HG02885 (cell line): ENCODE measurements around the gene ZNF141.
"Not testable (repeated sequence)": the region's sequence is repeated elsewhere in the genome, so short reads cannot be mapped to it uniquely, and the experiment has no call there.

Experiments used
- ATAC-seq: cut with Tn5 transposase; IDR thresholded peaks from one replicate; pipeline ENCODE4 v1.9.1; 2021; ENCODE audit warnings: mild to moderate bottlenecking; ENCODE audit not compliant: unreplicated experiment, poor library complexity

The ZNF141 gene

DNA sequence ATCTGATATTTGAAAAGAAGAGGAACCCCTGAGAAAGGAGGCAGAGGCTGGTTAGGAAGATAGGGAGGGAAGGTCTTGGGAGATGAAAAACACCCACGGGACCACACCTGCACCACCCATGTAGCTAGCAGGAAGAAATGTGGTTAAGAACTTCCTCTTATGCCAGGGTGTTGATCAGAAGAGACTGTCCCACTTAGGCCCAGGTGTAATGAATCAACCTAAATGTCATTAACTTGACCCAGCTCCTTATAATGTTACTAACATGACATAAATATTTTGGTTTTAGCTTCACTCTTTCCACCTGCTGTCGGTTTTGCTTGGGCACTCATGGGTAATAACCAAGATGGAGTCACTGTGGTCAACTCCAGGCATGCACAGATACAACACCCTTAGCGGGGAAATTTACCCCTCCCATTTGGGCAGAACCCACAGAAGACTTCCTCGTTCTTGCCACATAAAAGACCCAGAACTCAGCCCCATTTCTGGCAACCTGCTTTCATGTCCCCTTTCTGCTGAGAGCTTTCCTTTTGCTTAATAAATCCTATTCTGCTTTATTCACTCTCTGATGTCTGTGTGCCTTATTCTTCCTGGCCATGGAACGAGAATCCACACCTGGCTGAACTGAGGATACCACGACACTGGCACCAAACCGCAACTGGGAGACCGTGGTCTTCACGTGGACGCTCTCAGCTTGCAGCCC lies 46.8 kb downstream of the ZNF141 start:
- no peak for ATAC-seq

DNA sequence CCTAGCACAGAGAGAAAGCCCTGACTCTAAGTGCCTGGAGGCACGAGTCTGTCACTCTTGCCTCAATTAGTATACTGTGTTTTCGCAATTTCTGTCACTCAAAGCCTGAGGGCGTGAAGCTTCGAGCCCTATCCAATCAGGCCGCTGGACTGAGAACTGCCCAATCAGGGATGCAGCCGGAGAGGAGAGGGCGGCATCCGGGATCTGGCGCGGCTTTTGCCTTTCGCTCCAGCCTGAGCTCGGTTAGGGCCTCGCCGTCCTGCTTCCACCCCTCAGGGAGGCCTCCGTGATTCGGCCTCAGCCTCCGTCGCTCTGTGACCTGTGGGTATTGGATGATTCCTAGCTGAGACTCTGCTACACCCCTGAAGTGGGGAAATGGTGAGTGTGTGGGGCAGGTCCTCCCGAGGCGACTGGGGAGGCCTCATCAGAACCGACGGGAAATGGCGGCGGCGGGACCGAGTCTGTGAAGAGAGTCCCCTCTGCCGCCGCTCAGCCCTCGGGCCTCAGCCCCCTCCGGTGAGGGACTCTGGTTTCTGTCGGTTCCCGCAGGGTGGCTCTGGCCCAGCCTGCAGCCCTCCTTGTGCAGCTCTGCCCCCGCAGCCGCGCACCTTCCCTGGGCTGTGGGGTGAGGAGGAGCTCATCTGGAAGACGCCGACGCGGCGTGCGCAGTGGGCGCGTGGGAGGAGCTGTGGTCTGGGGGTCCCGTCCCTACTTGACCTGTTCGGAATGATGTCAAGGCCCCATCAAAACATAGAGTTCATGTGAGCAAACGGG lies 48.5 kb downstream of the ZNF141 start:
- ATAC-seq: no peak

DNA sequence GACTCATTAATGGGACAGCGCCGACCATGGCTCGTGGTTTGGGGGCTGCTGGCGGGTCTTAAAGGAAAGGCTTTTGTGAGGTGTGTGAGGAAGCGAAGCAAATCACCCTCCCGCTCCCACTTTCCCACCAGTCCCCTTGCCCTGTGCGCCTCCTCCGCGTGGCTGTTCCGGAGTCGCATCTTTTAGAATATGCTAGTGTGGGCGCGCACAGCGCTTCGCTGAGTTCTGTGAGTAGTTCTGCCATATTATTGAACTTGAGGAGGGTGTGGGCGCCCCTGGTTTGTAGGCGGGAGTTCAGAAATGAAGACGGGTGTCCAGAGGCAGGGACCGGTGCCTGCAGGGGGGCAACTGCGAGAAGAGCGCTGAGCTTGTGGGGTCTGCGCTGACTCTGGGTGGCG lies 49.1 kb downstream of the ZNF141 start:
- ATAC-seq: no peak

DNA sequence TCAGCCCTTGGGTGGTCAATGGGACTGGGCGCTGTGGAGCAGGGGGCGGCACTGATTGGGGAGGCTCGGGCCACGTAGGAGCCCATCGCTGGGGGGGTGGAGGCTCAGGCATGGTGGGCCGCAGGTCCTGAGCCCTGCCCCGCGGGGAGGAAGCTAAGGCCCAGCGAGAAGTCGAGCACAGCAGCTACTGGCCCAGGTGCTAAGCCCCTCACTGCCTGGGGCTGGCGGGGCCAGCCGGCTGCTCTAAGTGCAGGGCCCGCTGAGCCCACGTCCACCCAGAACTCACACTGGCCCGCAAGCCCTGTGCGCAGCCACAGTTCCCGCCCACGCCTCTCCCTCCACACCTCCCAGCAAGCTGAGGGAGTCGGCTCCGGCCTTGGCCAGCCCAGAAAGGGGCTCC lies 66.4 kb downstream of the ZNF141 start:
- no peak for ATAC-seq

DNA sequence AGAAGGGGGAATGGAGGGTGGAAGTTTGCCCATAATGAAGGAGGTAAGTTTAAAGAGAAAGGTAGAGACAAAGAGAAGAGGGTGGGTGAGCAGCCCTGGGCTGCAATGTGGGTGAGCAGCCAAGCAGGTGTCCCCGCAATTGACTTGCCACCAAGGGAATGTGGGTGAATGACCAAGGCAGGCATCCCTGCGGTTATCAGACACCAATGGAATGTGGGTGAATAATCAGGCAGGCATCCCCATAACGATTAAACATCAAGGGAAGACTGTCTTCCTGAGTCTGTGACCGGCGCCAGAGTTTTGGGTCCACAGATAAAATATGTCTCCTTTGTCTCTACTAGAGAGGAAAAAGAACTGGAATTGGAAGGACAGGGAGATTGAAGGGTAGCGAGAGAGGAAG lies 70.7 kb downstream of the ZNF141 start:
- ATAC-seq: not testable (repeated sequence)

DNA sequence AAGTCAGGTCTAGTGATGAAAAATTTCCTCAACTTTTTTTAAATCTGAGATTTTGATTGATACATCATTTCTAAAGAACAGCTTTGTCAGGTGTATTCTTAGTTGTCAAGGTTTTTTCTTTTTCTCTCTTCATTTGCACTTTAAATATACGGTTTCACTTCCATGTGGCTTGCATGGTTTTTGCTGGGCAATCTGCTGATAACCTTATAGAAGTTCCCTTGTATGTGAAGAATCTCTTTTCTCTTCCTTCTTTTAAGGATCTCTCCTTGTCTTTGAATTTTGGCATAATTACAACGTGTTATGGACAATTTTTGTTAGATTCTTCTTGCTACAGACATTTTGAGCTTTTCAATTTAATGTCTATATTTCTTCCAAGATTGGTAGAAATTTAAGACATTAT lies 85.0 kb downstream of the ZNF141 start:
- no peak for ATAC-seq
